22Rv1 (cell line): Measurements from ENCODE around the gene CCT6A.

Experiments
- ZFX ChIP-seq: fragments of 450-650 bp; IDR thresholded peaks from 2 replicates; pipeline ENCODE4 v1.6.1; 2017; ENCODE audit warnings: antibody characterized with exemption, borderline replicate concordance
- TF ChIP-seq, protein P1 (sequence below): fragments of 450-650 bp; IDR thresholded peaks from 2 replicates; pipeline ENCODE4 v1.5.1; 2017; ENCODE audit warnings: mild to moderate bottlenecking

DNA sequence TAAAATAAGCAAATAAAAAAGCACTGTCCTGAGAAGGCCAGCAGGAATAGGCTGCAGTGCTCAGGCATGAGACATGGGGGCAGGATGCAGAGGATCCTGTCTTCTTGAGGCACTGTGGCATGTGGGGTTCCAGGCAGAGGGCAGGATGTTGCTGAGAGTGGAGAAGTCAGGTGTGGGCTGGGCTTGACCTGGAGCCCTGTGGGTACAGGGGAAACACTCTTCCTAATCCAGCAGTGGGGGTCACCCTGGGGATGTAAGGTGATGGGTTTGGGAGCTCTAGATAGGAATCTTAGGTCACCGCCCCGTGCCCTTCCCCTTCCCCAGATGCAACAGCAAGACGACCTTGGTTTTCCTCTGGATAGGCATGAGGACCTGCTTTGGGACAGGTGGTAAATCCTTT, 26.1 kb downstream of the CCT6A start:
- TF ChIP-seq, protein P1, sequence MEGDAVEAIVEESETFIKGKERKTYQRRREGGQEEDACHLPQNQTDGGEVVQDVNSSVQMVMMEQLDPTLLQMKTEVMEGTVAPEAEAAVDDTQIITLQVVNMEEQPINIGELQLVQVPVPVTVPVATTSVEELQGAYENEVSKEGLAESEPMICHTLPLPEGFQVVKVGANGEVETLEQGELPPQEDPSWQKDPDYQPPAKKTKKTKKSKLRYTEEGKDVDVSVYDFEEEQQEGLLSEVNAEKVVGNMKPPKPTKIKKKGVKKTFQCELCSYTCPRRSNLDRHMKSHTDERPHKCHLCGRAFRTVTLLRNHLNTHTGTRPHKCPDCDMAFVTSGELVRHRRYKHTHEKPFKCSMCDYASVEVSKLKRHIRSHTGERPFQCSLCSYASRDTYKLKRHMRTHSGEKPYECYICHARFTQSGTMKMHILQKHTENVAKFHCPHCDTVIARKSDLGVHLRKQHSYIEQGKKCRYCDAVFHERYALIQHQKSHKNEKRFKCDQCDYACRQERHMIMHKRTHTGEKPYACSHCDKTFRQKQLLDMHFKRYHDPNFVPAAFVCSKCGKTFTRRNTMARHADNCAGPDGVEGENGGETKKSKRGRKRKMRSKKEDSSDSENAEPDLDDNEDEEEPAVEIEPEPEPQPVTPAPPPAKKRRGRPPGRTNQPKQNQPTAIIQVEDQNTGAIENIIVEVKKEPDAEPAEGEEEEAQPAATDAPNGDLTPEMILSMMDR, result no peak
- TF ChIP-seq ZFX, result no peak
